Measurements from ENCODE around the gene TLNRD1.

TLNRD1 gene

GRCh38 chr15:80967991-80968510 is 32.7 kb upstream of the TLNRD1 start:
- no peak for ATAC-seq (replicated peaks; ENCODE audit: extremely low read depth, poor library complexity, severe bottlenecking)
- peaks cover 11% of the 10 kb centered on the region for H3K36me3 Mint-ChIP-seq (ENCODE audit: insufficient read depth)
- H3K27ac Mint-ChIP-seq (ENCODE audit: low read depth), result no peak overlapping the region

DNA sequence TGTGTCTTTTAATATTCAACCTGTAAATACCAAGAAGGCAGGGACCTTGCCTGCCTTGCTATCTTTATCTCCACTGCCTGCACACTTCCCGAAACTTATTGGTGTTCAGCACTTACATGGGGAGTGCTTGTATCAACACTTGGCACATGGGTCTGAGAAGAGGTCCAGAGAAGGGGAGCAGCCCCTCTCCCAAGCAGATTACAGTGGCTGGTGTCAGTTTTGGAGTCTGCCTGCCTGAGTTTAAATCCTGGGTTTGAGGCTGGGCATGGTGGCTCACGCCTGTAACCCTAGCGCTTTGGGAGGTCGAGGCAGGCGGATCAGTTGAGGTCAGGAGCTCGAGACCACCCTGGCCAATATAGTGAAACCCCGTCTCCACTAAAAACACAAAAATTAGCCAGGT is 31.4 kb upstream of the TLNRD1 start:
- Mint-ChIP-seq H3K4me3 (no peak overlapping the region), H3K4me1 (peaks cover 22% of the 10 kb centered on the region), H3K27me3 (no peaks in the 10 kb centered on the region), H3K9me3 (no peaks in the 10 kb centered on the region), H3K27ac (ENCODE audit: low read depth) (peak overlapping the region; percentile 46), H3K36me3 (ENCODE audit: insufficient read depth) (peaks cover 9% of the 10 kb centered on the region)
- no peak for DNase-seq (ENCODE audit: low spot score in 2 of 2)
- ATAC-seq (replicated peaks; ENCODE audit: extremely low read depth, poor library complexity, severe bottlenecking), result no peak

More at GRCh38 chr15:80967991-80968510, 32.7 kb upstream of the TLNRD1 start:
- no peaks in the 10 kb centered on the region for H3K9me3 Mint-ChIP-seq
- H3K27me3 Mint-ChIP-seq, result no peaks in the 10 kb centered on the region
- no peak overlapping the region for H3K4me3 Mint-ChIP-seq
- peaks cover 24% of the 10 kb centered on the region for H3K4me1 Mint-ChIP-seq
- no peak for DNase-seq (ENCODE audit: low spot score in 2 of 2)

- Mint-ChIP-seq H3K27me3 (no peaks in the 10 kb centered on the region), H3K4me1 (peaks cover 19% of the 10 kb centered on the region), H3K27ac (ENCODE audit: low read depth) (no peak overlapping the region), H3K36me3 (ENCODE audit: insufficient read depth) (peaks cover 9% of the 10 kb centered on the region), H3K9me3 (no peaks in the 10 kb centered on the region), H3K4me3 (no peak overlapping the region)
- peak; percentile 31 to 38 for DNase-seq (ENCODE audit: low spot score in 2 of 2)
- no peak for ATAC-seq (replicated peaks; ENCODE audit: extremely low read depth, poor library complexity, severe bottlenecking)
Observed at GRCh38 chr15:80970018-80970657, 30.6 kb upstream of the TLNRD1 start.

DNA sequence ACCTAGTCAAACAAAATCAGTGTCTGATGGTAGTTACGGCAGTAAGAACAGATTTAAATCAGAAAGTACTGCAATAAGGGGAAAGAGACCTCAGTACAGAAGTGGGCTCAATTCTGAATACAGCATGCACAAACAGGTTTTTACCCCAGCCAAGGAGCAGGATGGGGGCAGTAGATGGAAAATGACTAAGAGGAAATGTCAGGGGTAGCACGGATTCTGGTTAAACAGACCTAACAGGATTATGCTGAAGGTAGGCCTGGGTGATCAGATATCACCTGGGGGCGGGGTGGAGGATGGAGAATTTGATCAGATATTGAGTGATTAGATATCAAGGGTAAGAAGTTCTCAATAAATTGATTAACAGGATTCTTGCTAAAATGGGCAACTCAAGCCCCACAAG is 30.1 kb upstream of the TLNRD1 start:
- DNase-seq (ENCODE audit: low spot score in 2 of 2) (no peak), ATAC-seq (replicated peaks; ENCODE audit: extremely low read depth, poor library complexity, severe bottlenecking) (no peak)
- peaks cover 24% of the 10 kb centered on the region for H3K4me1 Mint-ChIP-seq
- no peak overlapping the region for H3K27ac Mint-ChIP-seq (ENCODE audit: low read depth)
- H3K27me3 Mint-ChIP-seq, result no peaks in the 10 kb centered on the region
- H3K4me3 Mint-ChIP-seq, result no peak overlapping the region
- no peaks in the 10 kb centered on the region for H3K9me3 Mint-ChIP-seq
- peaks cover 12% of the 10 kb centered on the region for H3K36me3 Mint-ChIP-seq (ENCODE audit: insufficient read depth)

GRCh38 chr15:80971143-80971542 is 29.6 kb upstream of the TLNRD1 start:
- H3K27ac Mint-ChIP-seq (ENCODE audit: low read depth), result no peak overlapping the region
- H3K36me3 Mint-ChIP-seq (ENCODE audit: insufficient read depth), result peaks cover 12% of the 10 kb centered on the region

DNA sequence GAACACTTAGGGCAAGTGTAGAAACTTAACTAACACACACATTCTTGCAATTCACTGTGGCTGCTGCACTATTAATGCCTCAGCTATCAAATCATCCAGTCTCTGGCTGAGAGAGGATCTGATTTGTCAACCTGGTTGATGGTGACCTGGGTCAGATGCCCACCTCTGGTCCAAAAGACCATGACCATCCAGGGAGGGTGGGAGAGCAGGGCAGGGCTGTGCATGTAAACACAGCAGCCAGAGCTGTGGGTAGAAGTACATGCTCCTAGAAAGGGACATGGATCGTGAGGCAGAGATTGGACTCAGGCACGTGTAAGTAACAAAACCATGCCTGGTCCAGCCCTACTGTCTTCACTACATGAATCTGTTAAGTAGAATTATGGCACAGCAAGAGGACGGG is 28.4 kb upstream of the TLNRD1 start:
- no peaks in the 10 kb centered on the region for H3K9me3 Mint-ChIP-seq
- peaks cover 34% of the 10 kb centered on the region for H3K4me1 Mint-ChIP-seq
- DNase-seq (ENCODE audit: low spot score in 2 of 2) (no peak), ATAC-seq (replicated peaks; ENCODE audit: extremely low read depth, poor library complexity, severe bottlenecking) (no peak)
- no peak overlapping the region for H3K27ac Mint-ChIP-seq (ENCODE audit: low read depth)
- no peaks in the 10 kb centered on the region for H3K27me3 Mint-ChIP-seq
- peaks cover 12% of the 10 kb centered on the region for H3K36me3 Mint-ChIP-seq (ENCODE audit: insufficient read depth)
- H3K4me3 Mint-ChIP-seq, result no peak overlapping the region

More at GRCh38 chr15:80971143-80971542, 29.6 kb upstream of the TLNRD1 start:
- DNase-seq (ENCODE audit: low spot score in 2 of 2) (no peak), ATAC-seq (replicated peaks; ENCODE audit: extremely low read depth, poor library complexity, severe bottlenecking) (no peak)
- H3K4me1 Mint-ChIP-seq, result peaks cover 26% of the 10 kb centered on the region
- H3K27me3 Mint-ChIP-seq, result no peaks in the 10 kb centered on the region
- no peak overlapping the region for H3K4me3 Mint-ChIP-seq
- H3K9me3 Mint-ChIP-seq, result no peaks in the 10 kb centered on the region

GRCh38 chr15:80974914-80975313 is 25.8 kb upstream of the TLNRD1 start:
- DNase-seq (ENCODE audit: low spot score in 2 of 2) (no peak), ATAC-seq (replicated peaks; ENCODE audit: extremely low read depth, poor library complexity, severe bottlenecking) (no peak)
- Mint-ChIP-seq H3K27ac (ENCODE audit: low read depth) (peak overlapping the region; percentile 82), H3K4me1 (peaks cover 39% of the 10 kb centered on the region), H3K36me3 (ENCODE audit: insufficient read depth) (peaks cover 27% of the 10 kb centered on the region), H3K9me3 (no peaks in the 10 kb centered on the region), H3K27me3 (no peaks in the 10 kb centered on the region), H3K4me3 (no peak overlapping the region)

GRCh38 chr15:80976851-80977250 is 23.9 kb upstream of the TLNRD1 start:
- Mint-ChIP-seq H3K36me3 (ENCODE audit: insufficient read depth) (peaks cover 30% of the 10 kb centered on the region), H3K27ac (ENCODE audit: low read depth) (peak overlapping the region; percentile 80), H3K4me1 (peaks cover 39% of the 10 kb centered on the region), H3K4me3 (no peak overlapping the region), H3K27me3 (no peaks in the 10 kb centered on the region), H3K9me3 (no peaks in the 10 kb centered on the region)
- DNase-seq (ENCODE audit: low spot score in 2 of 2) (no peak), ATAC-seq (replicated peaks; ENCODE audit: extremely low read depth, poor library complexity, severe bottlenecking) (no peak)

DNA sequence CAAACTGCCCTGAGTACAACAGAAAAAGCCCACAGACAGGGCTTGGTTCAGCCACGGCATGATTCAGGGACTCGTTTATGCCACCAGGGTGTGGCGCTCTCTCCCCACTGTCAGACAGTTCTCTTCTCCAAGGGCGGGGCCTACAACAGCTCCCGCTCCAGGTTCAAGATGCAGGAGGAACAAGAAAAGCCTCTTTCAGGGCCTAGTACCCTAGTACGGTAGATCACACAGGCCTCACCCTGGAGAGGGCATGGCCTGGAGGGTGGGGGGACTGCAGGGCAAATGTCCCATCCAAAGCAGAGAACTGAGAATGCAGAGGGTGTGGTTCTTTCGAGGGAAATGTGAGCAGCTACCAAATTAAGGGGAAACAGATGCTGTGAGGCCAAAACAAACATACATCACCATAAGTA is 23.1 kb upstream of the TLNRD1 start:
- H3K4me1 Mint-ChIP-seq, result peaks cover 46% of the 10 kb centered on the region
- no peak for DNase-seq (ENCODE audit: low spot score in 2 of 2)
- H3K27me3 Mint-ChIP-seq, result no peaks in the 10 kb centered on the region
- no peak overlapping the region for H3K4me3 Mint-ChIP-seq
- ATAC-seq (replicated peaks; ENCODE audit: extremely low read depth, poor library complexity, severe bottlenecking), result peak; percentile 36
- no peaks in the 10 kb centered on the region for H3K9me3 Mint-ChIP-seq
- H3K27ac Mint-ChIP-seq (ENCODE audit: low read depth), result peak overlapping the region; percentile 80
- H3K36me3 Mint-ChIP-seq (ENCODE audit: insufficient read depth), result peaks cover 36% of the 10 kb centered on the region

- H3K4me3 Mint-ChIP-seq, result no peak overlapping the region
- H3K4me1 Mint-ChIP-seq, result peaks cover 51% of the 10 kb centered on the region
- H3K36me3 Mint-ChIP-seq (ENCODE audit: insufficient read depth), result peaks cover 39% of the 10 kb centered on the region
- no peaks in the 10 kb centered on the region for H3K27me3 Mint-ChIP-seq
- ATAC-seq (replicated peaks; ENCODE audit: extremely low read depth, poor library complexity, severe bottlenecking) (no peak), DNase-seq (ENCODE audit: low spot score in 2 of 2) (no peak)
- H3K9me3 Mint-ChIP-seq, result no peaks in the 10 kb centered on the region
- H3K27ac Mint-ChIP-seq (ENCODE audit: low read depth), result peak overlapping the region; percentile 54
Observed at GRCh38 chr15:80978685-80979329, 21.9 kb upstream of the TLNRD1 start.

GRCh38 chr15:80979538-80980200 is 21.1 kb upstream of the TLNRD1 start:
- Mint-ChIP-seq H3K27me3 (no peaks in the 10 kb centered on the region), H3K4me1 (peaks cover 54% of the 10 kb centered on the region)
- no peak for DNase-seq (ENCODE audit: low spot score in 2 of 2)

GRCh38 chr15:80982205-80982604 is 18.5 kb upstream of the TLNRD1 start:
- DNase-seq (ENCODE audit: low spot score in 2 of 2) (no peak), ATAC-seq (replicated peaks; ENCODE audit: extremely low read depth, poor library complexity, severe bottlenecking) (no peak)
- no peaks in the 10 kb centered on the region for H3K9me3 Mint-ChIP-seq
- H3K4me1 Mint-ChIP-seq, result peaks cover 56% of the 10 kb centered on the region
- H3K36me3 Mint-ChIP-seq (ENCODE audit: insufficient read depth), result peaks cover 50% of the 10 kb centered on the region
- H3K27ac Mint-ChIP-seq (ENCODE audit: low read depth), result no peak overlapping the region
- no peaks in the 10 kb centered on the region for H3K27me3 Mint-ChIP-seq
- H3K4me3 Mint-ChIP-seq, result no peak overlapping the region

More at GRCh38 chr15:80979538-80980200, 21.1 kb upstream of the TLNRD1 start:
- H3K36me3 Mint-ChIP-seq (ENCODE audit: insufficient read depth), result peaks cover 44% of the 10 kb centered on the region
- no peak overlapping the region for H3K4me3 Mint-ChIP-seq
- H3K9me3 Mint-ChIP-seq, result no peaks in the 10 kb centered on the region
- no peak for ATAC-seq (replicated peaks; ENCODE audit: extremely low read depth, poor library complexity, severe bottlenecking)
- peak overlapping the region; percentile 54 for H3K27ac Mint-ChIP-seq (ENCODE audit: low read depth)

Measured in central memory CD8-positive, alpha-beta T cell (primary cell).